Stomach smooth muscle (tissue), 2 donors: ENCODE measurements around the gene VEGFB.

Experiments
- H3K27ac ChIP-seq: one replicate; pipeline ENCODE4 v1.7.0; 2013; ENCODE audit warnings: mild to moderate bottlenecking, low read length, inconsistent platforms
- H3K27me3 ChIP-seq, 2 donors: one replicate each; pipeline ENCODE4 v1.7.0; 2013; ENCODE audit warnings: low read length in 2 of 2; ENCODE audit not compliant: insufficient read depth in 2 of 2, control insufficient read depth in 1 of 2
- H3K36me3 ChIP-seq, 2 donors: one replicate each; pipeline ENCODE4 v1.7.0; 2013; ENCODE audit warnings: low read length in 2 of 2; ENCODE audit not compliant: control insufficient read depth in 2 of 2, insufficient read depth in 2 of 2
- H3K4me1 ChIP-seq: one replicate; pipeline ENCODE4 v1.7.0; 2013; ENCODE audit warnings: low read length; ENCODE audit not compliant: control insufficient read depth, insufficient read depth
- H3K4me3 ChIP-seq, 2 donors: one replicate each; pipeline ENCODE4 v1.7.0; 2013; ENCODE audit warnings: low read length in 2 of 2
- H3K9ac ChIP-seq, 2 donors: one replicate each; pipeline ENCODE4 v1.7.0; 2013; ENCODE audit warnings: low read length in 2 of 2, mild to moderate bottlenecking in 1 of 2
- H3K9me3 ChIP-seq, 2 donors: one replicate each; pipeline ENCODE4 v1.7.0; 2013; ENCODE audit warnings: low read length in 2 of 2; ENCODE audit not compliant: control insufficient read depth in 2 of 2
- donor health status: healthy.
- donor health status: Pancreatic carcinoma.

The VEGFB gene

GRCh38 chr11:64233913-64234586 lies at the start of gene VEGFB:
Gene VEGFB (plus strand): TSS chr11:64234584. CDS start chr11:64234834, 250 bp downstream.
- no peaks in the 10 kb centered on the region for H3K27me3 ChIP-seq
- H3K4me3 ChIP-seq: peak within 1 kb of the TSS; percentile 72 to 77
- no peaks in the 10 kb centered on the region for H3K9me3 ChIP-seq
- H3K4me1 ChIP-seq: peaks cover 58% of the 10 kb centered on the region
- H3K9ac ChIP-seq: peak within 1 kb of the TSS; percentile 62 to 74
- H3K36me3 ChIP-seq: peaks cover 8 to 10% of the 10 kb centered on the region in 2 donors
- H3K27ac ChIP-seq: peak within 1 kb of the TSS; percentile 70

GRCh38 chr11:64185175-64185692 lies 49.1 kb upstream of the VEGFB start:
- peaks cover 40% of the 10 kb centered on the region for H3K4me1 ChIP-seq
- peak overlapping the region; percentile 81 to 86 for H3K4me3 ChIP-seq

GRCh38 chr11:64185693-64186491 lies 48.5 kb upstream of the VEGFB start, which contains the start of gene STIP1:
Gene STIP1 (plus strand): TSS chr11:64186171. CDS start chr11:64186262, 91 bp downstream.
- no peaks in the 10 kb centered on the region for H3K27me3 ChIP-seq
- peaks cover 34% of the 10 kb centered on the region for H3K4me1 ChIP-seq
- no peaks in the 10 kb centered on the region for H3K9me3 ChIP-seq
- H3K36me3 ChIP-seq: no peaks in the 10 kb centered on the region
- peak within 1 kb of the TSS; percentile 81 to 86 for H3K4me3 ChIP-seq
- H3K9ac ChIP-seq: peak within 1 kb of the TSS; percentile 85 to 87
- H3K27ac ChIP-seq: peak within 1 kb of the TSS; percentile 91

More at GRCh38 chr11:64185175-64185692, 49.1 kb upstream of the VEGFB start:
- Histone ChIP-seq H3K36me3 (no peaks in the 10 kb centered on the region), H3K9me3 (no peaks in the 10 kb centered on the region), H3K9ac (peak overlapping the region; percentile 85 to 87), H3K27me3 (no peaks in the 10 kb centered on the region), H3K27ac (peak overlapping the region; percentile 91)

GRCh38 chr11:64186492-64187165 lies 47.8 kb upstream of the VEGFB start:
- peak overlapping the region; percentile 41 for H3K27ac ChIP-seq
- H3K4me3 ChIP-seq: no peak overlapping the region
- no peak overlapping the region for H3K9ac ChIP-seq
- H3K36me3 ChIP-seq: no peaks in the 10 kb centered on the region
- H3K27me3 ChIP-seq: no peaks in the 10 kb centered on the region
- H3K9me3 ChIP-seq: no peaks in the 10 kb centered on the region
- peaks cover 26% of the 10 kb centered on the region for H3K4me1 ChIP-seq

GRCh38 chr11:64192434-64192833 lies 42.0 kb upstream of the VEGFB start:
- Histone ChIP-seq H3K36me3 (peaks cover 38 to 47% of the 10 kb centered on the region in 2 donors), H3K4me3 (no peak overlapping the region), H3K27me3 (no peaks in the 10 kb centered on the region), H3K9me3 (no peaks in the 10 kb centered on the region), H3K4me1 (no peaks in the 10 kb centered on the region), H3K9ac (no peak overlapping the region), H3K27ac (no peak overlapping the region)

- Histone ChIP-seq H3K4me3 (no peak overlapping the region), H3K9me3 (no peaks in the 10 kb centered on the region), H3K4me1 (no peaks in the 10 kb centered on the region), H3K9ac (no peak overlapping the region), H3K27me3 (no peaks in the 10 kb centered on the region), H3K36me3 (peaks cover 60 to 64% of the 10 kb centered on the region in 2 donors), H3K27ac (no peak overlapping the region)
These were observed 37.8 kb upstream of the VEGFB start for GRCh38 chr11:64196626-64197025.

GRCh38 chr11:64198511-64198910 lies 35.9 kb upstream of the VEGFB start:
- no peak overlapping the region for H3K27ac ChIP-seq
- no peaks in the 10 kb centered on the region for H3K4me1 ChIP-seq
- no peaks in the 10 kb centered on the region for H3K27me3 ChIP-seq
- no peaks in the 10 kb centered on the region for H3K9me3 ChIP-seq
- peaks cover 68% of the 10 kb centered on the region in 2 donors for H3K36me3 ChIP-seq
- no peak overlapping the region for H3K4me3 ChIP-seq
- no peak overlapping the region for H3K9ac ChIP-seq

- H3K36me3 ChIP-seq: peaks cover 52 to 53% of the 10 kb centered on the region in 2 donors
- H3K4me1 ChIP-seq: peaks cover 10% of the 10 kb centered on the region
- H3K4me3 ChIP-seq: no peak overlapping the region
- no peaks in the 10 kb centered on the region for H3K9me3 ChIP-seq
- no peaks in the 10 kb centered on the region for H3K27me3 ChIP-seq
- no peak overlapping the region for H3K9ac ChIP-seq
- H3K27ac ChIP-seq: no peak overlapping the region
These were observed 32.8 kb upstream of the VEGFB start for GRCh38 chr11:64201543-64201942.

- no peaks in the 10 kb centered on the region for H3K9me3 ChIP-seq
- H3K27me3 ChIP-seq: no peaks in the 10 kb centered on the region
- H3K9ac ChIP-seq: no peak overlapping the region
- no peak overlapping the region for H3K27ac ChIP-seq
- H3K4me1 ChIP-seq: peaks cover 15% of the 10 kb centered on the region
- no peak overlapping the region for H3K4me3 ChIP-seq
- H3K36me3 ChIP-seq: peaks cover 39 to 44% of the 10 kb centered on the region in 2 donors
These were observed 31.4 kb upstream of the VEGFB start for GRCh38 chr11:64202992-64203391.

GRCh38 chr11:64203421-64204079 lies 30.8 kb upstream of the VEGFB start:
- no peaks in the 10 kb centered on the region for H3K9me3 ChIP-seq
- H3K27ac ChIP-seq: no peak overlapping the region
- H3K4me1 ChIP-seq: peaks cover 21% of the 10 kb centered on the region
- peaks cover 39 to 44% of the 10 kb centered on the region in 2 donors for H3K36me3 ChIP-seq
- H3K27me3 ChIP-seq: no peaks in the 10 kb centered on the region
- H3K4me3 ChIP-seq: no peak overlapping the region
- H3K9ac ChIP-seq: no peak overlapping the region
